Esophagus muscularis mucosa (tissue), 3 donors: ENCODE data around the gene CACNG1.

Experiments
- POLR2A ChIP-seq: fragments of 450-650 bp; IDR thresholded peaks from one replicate; pipeline ENCODE4 v1.6.1; 2017; ENCODE audit warnings: antibody characterized with exemption, moderate library complexity, mild to moderate bottlenecking, low read depth
- TF ChIP-seq, protein P1 (sequence below), 3 experiments: fragments of 200-600 bp in 2 of 3; fragments of 450-650 bp in 1 of 3; sonication (generic) in 2 of 3; IDR thresholded peaks; one replicate each; pipeline ENCODE4 v1.5.1; 2017 to 2019; ENCODE audit warnings: antibody characterized with exemption in 3 of 3, mild to moderate bottlenecking in 2 of 3, moderate library complexity in 1 of 3

DNA sequence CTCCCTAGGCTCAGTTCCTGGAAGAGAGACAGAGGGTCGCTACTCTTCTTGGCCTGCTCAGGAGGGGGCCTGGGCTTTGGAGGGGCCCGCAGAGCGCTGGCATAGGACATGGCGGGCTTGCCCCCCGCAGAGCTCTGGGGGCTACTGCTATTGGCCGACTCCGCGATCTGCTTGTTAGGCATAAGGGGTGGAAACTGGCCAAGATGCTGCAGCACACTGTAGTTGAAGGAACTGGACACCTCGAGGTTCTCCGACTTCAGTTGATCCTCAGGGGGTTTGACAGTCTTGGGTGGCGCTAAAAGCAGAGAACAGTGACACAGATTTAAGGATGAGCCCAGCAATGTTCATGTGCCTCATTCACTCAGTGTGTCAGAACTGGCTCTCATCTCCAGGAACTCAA lies 33.9 kb downstream of the CACNG1 start:
- TF ChIP-seq POLR2A: no peak
- TF ChIP-seq, protein P1, sequence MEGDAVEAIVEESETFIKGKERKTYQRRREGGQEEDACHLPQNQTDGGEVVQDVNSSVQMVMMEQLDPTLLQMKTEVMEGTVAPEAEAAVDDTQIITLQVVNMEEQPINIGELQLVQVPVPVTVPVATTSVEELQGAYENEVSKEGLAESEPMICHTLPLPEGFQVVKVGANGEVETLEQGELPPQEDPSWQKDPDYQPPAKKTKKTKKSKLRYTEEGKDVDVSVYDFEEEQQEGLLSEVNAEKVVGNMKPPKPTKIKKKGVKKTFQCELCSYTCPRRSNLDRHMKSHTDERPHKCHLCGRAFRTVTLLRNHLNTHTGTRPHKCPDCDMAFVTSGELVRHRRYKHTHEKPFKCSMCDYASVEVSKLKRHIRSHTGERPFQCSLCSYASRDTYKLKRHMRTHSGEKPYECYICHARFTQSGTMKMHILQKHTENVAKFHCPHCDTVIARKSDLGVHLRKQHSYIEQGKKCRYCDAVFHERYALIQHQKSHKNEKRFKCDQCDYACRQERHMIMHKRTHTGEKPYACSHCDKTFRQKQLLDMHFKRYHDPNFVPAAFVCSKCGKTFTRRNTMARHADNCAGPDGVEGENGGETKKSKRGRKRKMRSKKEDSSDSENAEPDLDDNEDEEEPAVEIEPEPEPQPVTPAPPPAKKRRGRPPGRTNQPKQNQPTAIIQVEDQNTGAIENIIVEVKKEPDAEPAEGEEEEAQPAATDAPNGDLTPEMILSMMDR (IDR thresholded peaks at IDR 0.05): no peak
